Thyroid gland (tissue), 4 donors: Measurements from ENCODE around the gene NAP1L4.

Source experiments
- POLR2A ChIP-seq, 2 donors: fragments of 450-650 bp; IDR thresholded peaks; one replicate each; pipeline ENCODE4 v1.6.1; 2017; ENCODE audit warnings: antibody characterized with exemption in 2 of 2, mild to moderate bottlenecking in 2 of 2, moderate library complexity in 1 of 2
- TF ChIP-seq, protein P1 (sequence below), 6 experiments: fragments of 200-600 bp in 3 of 6; fragments of 450-650 bp in 3 of 6; sonication (generic) in 3 of 6; IDR thresholded peaks; one replicate each; pipeline ENCODE4 v1.5.1; 2016 to 2019; ENCODE audit warnings: antibody characterized with exemption in 6 of 6, mild to moderate bottlenecking in 2 of 6, inconsistent platforms in 1 of 6, moderate library complexity in 1 of 6

DNA sequence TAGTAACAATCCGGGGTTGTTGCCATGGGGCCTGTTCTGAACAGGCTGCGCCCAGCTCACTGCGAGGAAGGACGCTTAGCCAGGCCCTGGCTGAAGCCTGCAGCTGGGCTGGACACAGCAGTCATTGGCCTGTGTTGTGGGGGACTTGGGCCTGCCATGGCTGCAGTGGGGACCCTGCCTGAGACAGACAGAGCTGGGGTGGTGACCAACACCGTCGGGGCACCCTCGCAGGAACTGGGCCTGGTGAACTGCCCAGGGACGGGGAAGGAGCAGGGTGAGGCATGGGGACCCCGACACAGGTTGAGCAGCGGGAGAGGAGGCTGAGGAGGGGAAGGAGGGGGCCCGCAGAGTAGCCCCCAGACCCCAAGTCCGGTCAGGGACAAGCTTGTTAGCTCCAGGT, 71.8 kb downstream of the NAP1L4 start:
- TF ChIP-seq, protein P1, sequence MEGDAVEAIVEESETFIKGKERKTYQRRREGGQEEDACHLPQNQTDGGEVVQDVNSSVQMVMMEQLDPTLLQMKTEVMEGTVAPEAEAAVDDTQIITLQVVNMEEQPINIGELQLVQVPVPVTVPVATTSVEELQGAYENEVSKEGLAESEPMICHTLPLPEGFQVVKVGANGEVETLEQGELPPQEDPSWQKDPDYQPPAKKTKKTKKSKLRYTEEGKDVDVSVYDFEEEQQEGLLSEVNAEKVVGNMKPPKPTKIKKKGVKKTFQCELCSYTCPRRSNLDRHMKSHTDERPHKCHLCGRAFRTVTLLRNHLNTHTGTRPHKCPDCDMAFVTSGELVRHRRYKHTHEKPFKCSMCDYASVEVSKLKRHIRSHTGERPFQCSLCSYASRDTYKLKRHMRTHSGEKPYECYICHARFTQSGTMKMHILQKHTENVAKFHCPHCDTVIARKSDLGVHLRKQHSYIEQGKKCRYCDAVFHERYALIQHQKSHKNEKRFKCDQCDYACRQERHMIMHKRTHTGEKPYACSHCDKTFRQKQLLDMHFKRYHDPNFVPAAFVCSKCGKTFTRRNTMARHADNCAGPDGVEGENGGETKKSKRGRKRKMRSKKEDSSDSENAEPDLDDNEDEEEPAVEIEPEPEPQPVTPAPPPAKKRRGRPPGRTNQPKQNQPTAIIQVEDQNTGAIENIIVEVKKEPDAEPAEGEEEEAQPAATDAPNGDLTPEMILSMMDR (IDR thresholded peaks at IDR 0.05), result no peak
- TF ChIP-seq POLR2A (IDR thresholded peaks at IDR 0.05), result no peak
